ENCODE results near the gene SYNE1. TPM values are rescaled to one million over a fixed set of nuclear protein-coding genes. Genes with fewer than 3 reads are reported as not detected.

The SYNE1 gene
- total RNA-seq, 1 donor from 2014 or later = 17.4 TPM

DNA sequence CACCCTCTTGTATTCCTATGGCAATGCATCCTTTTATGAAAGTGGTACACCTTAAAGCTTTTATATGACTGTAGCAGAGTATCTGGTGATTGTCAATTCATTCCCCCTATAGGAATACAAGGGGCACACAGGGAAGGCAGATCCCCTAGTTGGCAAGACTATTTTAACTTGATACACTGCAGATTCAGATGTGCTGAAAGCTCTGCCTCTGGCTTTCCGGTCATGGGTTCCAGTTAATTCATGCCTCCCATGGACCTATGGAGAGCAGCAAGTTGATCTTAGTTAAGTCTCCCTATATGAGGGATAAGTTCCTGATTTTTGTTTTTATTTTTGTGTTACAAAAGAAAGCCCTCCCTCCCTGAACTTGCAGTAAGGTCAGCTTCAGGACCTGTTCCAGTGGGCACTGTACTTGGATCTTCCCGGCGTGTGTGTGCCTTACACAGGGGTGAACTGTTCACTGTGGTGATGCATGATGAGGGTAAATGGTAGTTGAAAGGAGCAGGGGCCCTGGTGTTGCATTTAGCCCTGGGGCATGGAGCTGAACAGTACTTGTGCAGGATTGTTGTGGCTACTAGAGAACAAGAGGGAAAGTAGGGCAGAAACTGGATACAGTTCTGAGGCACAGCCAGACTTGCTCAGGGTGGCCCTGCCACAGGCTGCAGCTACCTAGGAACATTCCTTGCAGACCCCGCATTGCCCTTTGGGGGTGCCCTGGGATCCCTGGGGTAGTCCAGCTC, 537.5 kb downstream of the SYNE1 start:
- TF ChIP-seq, protein P1, sequence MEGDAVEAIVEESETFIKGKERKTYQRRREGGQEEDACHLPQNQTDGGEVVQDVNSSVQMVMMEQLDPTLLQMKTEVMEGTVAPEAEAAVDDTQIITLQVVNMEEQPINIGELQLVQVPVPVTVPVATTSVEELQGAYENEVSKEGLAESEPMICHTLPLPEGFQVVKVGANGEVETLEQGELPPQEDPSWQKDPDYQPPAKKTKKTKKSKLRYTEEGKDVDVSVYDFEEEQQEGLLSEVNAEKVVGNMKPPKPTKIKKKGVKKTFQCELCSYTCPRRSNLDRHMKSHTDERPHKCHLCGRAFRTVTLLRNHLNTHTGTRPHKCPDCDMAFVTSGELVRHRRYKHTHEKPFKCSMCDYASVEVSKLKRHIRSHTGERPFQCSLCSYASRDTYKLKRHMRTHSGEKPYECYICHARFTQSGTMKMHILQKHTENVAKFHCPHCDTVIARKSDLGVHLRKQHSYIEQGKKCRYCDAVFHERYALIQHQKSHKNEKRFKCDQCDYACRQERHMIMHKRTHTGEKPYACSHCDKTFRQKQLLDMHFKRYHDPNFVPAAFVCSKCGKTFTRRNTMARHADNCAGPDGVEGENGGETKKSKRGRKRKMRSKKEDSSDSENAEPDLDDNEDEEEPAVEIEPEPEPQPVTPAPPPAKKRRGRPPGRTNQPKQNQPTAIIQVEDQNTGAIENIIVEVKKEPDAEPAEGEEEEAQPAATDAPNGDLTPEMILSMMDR (conservative IDR thresholded peaks at IDR 0.05; ENCODE audit: low read depth, low read length) = no peak
- DNase-seq (ENCODE audit: low read depth) = no peak

DNA sequence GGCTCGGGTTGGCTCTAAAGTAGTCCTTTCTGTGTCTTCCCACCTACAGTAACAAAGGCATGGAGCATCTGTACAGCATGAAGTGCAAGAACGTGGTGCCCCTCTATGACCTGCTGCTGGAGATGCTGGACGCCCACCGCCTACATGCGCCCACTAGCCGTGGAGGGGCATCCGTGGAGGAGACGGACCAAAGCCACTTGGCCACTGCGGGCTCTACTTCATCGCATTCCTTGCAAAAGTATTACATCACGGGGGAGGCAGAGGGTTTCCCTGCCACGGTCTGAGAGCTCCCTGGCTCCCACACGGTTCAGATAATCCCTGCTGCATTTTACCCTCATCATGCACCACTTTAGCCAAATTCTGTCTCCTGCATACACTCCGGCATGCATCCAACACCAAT, 538.5 kb downstream of the SYNE1 start:
- H3K4me3 ChIP-seq (ENCODE audit: low read depth, low read length) = no peak overlapping the region
- TF ChIP-seq, protein P1 (conservative IDR thresholded peaks at IDR 0.05; ENCODE audit: low read depth, low read length) = no peak
- DNase-seq (ENCODE audit: low read depth) = no peak

More for the DNA sequence above, 537.5 kb downstream of the SYNE1 start:
- no peak overlapping the region for H3K4me3 ChIP-seq (ENCODE audit: low read depth, low read length)

DNA sequence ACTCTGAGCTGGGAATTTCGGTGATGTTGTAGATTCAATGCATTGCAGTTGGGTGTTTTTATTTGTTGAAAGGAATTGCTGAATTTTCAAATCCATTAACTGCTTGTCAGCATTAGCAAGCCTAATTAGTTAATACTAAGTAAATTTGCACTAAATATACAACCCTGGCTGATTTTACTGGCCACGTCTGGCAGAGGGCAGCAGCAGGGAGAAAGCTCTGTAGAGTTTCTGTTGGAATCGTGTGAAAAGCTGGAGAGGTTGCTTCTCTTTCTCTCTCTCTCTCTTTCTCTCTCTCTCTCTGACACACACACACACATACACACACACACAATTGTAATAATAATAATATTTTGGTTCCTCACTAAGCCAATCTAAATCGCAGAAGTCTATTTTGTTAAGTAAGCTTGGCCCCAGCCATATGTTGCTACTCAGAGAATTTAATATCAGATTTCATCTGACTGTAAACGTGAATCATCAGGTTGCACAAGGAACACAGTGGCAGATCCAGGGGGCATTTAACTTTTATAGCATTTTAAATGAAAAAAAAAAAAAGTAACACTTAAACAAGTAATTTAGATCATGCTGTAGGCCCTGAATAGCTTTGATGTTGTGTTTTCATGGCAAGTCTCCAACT, 540.2 kb downstream of the SYNE1 start:
- TF ChIP-seq, protein P1 (conservative IDR thresholded peaks at IDR 0.05; ENCODE audit: low read depth, low read length) = no peak
- H3K4me3 ChIP-seq (ENCODE audit: low read depth, low read length) = no peak overlapping the region
- DNase-seq (ENCODE audit: low read depth) = no peak

DNA sequence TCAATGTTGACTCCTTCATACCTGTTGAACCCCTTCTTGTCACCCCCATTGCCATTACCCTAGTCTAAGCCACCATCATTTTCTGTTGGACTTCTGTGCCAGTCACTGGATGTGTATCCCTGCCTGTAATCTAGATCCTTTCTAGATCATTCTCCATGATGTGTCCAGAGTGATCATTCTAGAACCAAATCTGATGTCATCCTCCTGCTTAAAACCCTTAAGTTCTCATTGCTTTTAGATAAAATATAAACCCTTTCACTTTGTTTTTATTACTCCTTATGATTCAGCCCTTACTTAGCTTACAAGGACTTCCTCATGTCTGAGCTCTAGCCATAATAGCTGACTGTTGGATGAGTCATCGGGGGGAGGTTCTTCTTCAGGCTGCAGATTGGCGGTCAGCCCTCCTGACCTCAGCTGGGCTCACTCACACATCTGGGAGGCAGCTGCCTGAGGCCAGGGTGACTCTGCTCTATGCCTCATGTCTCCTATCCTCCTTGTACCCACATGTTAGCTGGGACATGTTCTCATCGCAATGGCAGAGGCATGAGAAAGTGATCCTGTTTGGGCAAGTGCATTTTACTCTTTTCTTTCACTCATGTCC, 542.1 kb downstream of the SYNE1 start:
- DNase-seq (ENCODE audit: low read depth) = peak; percentile 89
- H3K4me3 ChIP-seq (ENCODE audit: low read depth, low read length) = no peak overlapping the region
- TF ChIP-seq, protein P1 (conservative IDR thresholded peaks at IDR 0.05; ENCODE audit: low read depth, low read length) = no peak

DNA sequence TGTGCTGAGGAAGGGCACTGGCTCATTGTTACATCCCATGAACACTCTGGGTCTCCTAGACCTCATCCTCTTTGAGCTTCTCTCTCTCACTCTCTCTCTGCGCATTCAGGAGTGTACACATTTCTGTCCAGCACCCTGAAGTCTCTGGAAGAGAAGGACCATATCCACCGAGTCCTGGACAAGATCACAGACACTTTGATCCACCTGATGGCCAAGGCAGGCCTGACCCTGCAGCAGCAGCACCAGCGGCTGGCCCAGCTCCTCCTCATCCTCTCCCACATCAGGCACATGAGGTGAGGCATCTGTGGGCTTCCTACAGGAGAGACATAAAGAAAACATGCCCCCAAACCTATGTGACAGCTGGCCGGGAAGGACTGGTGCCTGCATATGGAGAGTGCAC, 542.9 kb downstream of the SYNE1 start:
- H3K4me3 ChIP-seq (ENCODE audit: low read depth, low read length) = no peak overlapping the region
- TF ChIP-seq, protein P1 (conservative IDR thresholded peaks at IDR 0.05; ENCODE audit: low read depth, low read length) = no peak
- no peak for DNase-seq (ENCODE audit: low read depth)

DNA sequence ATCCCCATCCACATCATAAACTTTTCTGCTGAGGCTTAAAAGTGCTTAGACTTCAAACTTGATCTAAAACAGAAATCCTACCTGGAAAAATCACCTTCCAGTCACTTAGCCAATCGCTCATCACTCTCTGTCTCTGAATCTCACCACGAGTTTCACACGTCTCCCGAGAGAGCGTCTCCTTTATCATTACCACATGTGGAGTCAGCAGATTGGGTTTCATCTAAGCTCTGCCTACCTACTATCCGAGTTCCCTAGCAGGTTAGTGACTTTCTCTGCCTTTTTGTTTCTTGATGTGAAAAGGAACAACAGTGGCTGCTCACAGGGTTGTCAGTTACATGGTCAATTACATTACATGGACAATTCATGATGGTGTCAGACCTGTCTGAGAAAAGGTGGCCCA, 543.5 kb downstream of the SYNE1 start:
- TF ChIP-seq, protein P1 (conservative IDR thresholded peaks at IDR 0.05; ENCODE audit: low read depth, low read length) = no peak
- no peak for DNase-seq (ENCODE audit: low read depth)
- no peak overlapping the region for H3K4me3 ChIP-seq (ENCODE audit: low read depth, low read length)

Measured in epithelial cell of proximal tubule (primary cell).